Left forelimb (tissue), 1 donor: Measurements from ENCODE around the gene OLIG3.

ENCODE experiments used
- DNase-seq: peaks from one replicate; pipeline ENCODE4 v3.0.0-alpha.2; 2018; ENCODE audit warnings: low spot score

OLIG3 gene

DNA sequence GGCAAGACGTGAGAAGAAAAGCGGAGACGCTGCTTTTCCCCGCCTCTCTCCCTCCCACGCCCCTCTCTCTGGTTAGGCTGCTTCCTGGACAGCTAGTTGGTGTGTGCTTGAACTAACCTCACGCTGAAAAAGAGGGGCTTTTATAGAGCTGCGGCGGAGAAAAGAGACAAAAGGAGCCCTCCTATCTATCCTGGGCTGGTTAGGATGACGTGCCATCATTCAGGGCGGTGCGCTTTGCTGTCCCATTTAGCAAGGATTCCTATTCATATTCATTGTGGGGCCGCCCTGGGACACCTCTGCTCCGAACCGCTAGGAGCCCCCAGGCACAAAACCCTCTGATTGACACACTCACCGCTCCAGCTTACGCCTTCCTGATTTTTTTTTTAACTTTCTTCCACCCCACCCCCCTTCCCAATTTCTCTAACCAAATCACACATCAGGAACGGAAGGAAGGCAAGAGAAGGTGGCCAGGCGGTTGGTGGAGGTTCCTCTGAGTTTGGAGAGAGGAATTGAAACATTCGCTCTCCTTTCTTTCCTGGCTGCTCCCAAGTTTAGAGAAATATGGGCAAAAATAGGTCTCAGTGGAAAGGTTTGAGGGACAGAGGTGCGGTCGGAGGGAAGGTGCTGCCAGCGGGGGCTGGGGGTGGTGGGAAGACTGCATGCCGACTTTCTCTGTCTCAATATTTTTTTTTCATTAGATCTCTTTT is at the start of gene OLIG3:
Gene OLIG3, minus strand, starts transcription at position 114 of the 707 bp plus-strand sequence. CDS start 224 bp downstream, outside the sequence.
- no peak for DNase-seq

DNA sequence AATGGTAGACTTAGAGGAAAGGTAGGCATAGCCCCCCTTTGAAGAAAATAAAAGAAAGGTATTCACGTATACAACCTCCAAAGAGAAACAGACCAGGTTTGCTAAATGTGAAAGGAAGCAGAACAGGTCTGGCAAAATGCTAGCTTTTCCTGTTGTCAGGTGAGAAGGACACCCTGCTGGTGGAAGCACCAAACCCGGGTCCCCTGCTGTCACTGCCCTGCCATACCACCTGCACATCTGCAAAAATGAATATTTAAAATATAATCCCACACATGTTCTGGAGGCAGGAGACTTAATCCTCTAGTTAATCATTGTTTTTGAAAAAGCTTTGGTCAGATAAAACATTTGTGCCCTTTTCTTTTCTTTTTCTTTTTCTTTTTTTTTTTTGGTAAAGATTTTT is 48.9 kb upstream of the OLIG3 start:
- no peak for DNase-seq

DNA sequence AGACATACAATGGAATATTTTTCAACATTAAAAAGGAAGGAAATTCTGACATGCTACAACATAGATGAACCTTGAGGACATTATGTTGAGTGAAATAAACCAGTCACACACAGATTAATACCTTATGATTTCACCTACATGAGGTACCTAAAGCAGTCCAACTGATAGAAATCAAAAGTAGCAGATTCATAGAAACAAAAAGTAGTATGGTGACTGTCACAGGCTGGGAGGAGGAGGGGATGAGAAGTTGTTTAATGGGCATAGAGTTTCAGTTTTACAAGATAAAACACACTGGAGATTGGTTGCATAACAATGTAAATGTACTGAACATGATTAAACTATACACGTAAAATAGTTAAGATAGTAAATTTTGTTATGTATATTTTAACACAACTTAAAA is 48.5 kb upstream of the OLIG3 start:
- no peak for DNase-seq

DNA sequence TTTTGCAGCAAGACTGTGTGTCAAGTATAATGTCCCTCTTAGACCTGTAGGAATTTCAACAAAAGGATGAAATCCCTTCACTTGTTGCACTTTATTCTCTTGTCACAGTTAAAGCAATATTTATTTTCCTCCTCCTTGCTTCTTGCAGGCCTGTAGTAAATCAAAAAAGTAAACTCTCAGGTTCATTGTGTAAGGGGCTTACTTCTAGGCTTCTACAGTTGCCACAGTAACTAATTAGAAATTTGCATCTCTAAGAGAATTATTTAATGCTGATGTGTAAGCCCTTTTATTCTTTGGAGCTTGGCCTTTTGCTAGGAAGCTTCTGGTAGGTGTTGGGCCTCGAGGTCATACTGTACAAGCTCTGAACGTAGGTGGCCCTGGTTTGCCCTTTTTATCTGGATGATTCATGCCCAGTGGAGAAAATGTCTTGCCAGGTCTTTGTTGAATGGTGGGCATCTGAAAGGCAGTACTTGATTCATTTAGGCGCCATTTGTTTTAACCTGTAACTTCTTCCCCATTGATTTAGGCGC is 47.4 kb upstream of the OLIG3 start:
- DNase-seq = no peak

DNA sequence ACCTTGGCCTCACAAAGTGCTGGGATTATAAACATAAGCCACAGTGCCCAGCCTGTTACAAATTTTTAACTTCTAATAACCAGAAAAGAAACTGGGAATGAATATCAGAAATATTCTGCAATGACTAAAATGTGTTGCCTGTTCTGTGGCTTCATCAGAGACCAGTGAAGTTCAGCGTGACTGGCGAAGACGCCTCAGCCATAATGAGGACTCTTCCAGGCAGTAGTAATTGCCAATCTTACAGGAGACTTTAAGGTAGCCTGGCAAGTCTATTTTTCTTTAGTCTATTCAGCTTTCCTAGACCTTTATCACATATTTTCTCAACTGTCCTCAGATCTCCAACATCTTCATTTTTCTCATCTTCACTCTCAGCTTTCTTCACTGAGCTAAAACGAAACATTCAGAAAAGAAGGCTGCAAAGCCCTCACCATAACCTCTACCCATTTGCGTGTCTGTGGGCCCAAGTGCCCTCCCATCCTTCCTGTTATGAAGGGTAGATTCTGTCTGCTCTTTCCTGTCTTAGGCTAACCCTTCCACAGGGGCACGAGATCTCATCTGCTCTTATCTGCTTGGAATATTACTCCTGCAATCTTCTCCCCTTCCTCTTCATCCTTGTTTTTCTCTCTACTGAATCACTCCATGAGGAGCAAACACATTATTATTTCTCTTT is 42.0 kb upstream of the OLIG3 start:
- DNase-seq = no peak

DNA sequence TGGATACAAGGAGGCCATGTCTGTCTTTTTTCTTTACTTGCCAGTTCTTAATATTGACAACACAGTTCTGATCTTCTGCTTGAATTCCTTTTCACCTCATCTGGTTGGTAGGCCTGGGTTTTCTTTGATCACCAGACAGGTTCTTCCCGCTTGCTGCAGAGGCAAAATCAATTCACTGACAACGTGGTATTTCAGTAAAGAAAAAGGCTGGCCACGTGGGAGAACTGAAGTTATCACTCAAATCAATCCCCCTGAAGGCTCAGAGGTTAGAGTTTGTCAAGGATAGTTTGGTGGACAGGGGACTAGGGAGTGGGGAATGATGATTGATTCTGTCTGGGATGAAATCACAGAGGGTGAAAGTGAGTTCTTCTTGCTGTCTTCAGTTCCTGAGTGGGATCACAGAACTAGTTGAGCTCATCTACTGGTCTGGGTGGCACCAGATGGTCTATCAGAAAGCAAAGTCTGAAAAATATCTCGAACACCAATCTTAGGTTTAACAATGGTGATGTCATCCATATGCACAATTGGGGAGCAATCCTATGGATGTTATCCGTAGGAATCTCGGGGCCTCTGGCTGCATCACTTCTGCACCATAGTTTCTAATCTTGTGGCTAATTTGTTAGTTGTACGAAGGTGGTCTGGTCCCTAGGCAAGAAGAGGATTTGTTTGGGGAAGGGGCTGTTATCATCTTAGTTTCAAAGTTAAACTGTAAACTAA is 37.3 kb upstream of the OLIG3 start:
- DNase-seq = no peak

DNA sequence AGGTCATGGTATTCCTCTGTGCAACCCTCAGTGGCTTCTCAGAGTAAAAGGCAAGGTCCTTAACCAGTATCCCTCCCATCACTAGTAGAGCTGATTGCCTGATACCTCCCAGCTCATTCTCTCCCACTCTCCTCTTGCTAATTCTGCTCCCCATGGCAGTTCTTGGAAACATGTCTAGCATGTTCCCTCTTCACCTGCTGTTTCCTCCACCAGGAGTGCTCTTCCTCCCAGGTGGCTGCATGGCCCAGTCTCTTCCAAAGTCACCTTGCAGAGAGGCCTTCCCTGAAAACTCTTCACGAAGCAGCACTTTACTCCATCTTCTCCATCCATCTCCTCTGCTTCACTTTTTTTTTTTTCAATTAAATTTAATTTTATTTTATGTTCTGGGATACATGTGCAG is 36.2 kb upstream of the OLIG3 start:
- no peak for DNase-seq

DNA sequence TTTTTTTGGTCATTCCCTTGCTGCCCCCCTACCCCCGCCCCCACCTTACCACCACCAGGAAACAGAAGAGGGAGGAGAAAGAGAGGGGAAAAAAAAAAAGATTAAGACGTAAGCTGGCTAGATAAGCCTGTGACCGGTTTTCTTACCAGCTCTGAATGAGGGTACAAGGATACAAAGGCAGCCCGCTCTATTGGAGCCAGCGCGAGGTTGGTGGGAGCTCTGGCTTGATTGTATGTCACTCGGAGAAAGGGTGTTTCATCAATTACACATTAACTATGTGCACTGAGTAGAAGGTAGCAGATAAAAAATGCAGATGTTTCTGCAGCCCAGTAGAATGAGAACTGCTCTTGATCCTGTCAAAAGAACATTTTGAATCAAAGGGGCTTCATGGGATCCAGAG is 28.6 kb upstream of the OLIG3 start:
- no peak for DNase-seq

DNA sequence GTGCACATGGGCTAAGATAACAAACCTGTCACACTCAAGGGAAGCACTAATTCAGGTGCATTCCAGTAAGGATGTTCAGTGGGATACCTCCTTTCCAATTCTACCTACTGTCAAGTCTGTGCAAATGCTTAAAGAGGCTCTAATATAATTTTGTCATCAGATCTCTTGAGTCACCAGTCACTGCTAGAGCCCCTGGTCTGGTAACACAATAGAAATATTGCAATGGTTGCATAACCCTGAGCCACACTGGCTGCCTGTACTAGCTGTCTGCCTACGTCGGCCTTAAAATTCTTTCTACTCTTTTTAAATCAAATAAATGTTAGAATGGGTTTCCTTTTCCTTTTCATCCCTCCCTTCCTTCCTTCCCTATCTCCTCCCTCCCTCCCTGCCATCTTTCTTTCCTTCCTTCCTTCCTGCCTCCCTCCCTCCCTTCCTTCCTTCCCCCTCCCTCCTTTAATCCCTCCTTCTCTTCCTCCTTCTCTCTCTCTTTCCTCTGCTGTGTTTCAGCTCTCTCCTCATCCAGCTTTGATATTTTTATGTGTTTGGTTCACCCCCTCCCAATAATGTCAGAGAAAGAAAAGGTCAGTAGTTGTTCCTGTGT is 28.1 kb upstream of the OLIG3 start:
- DNase-seq = no peak

DNA sequence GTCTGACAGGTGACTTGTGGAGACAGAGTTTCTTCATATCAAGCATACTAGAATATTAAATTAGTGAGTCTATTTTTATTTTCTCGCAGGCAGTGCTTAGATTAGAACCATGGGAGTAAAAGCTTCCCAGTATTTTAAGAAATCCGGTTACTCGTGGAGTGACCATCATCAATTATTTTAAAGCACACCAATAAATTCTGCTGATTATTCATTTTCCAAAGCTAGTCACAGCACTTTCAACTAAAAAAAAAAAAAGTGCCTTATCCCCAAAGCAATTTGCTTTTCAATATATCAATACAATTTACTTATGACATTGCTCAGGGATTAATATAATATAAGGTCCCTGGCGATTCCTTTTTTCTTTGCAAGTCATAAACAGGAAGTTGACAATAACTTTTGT is 26.3 kb upstream of the OLIG3 start:
- no peak for DNase-seq

DNA sequence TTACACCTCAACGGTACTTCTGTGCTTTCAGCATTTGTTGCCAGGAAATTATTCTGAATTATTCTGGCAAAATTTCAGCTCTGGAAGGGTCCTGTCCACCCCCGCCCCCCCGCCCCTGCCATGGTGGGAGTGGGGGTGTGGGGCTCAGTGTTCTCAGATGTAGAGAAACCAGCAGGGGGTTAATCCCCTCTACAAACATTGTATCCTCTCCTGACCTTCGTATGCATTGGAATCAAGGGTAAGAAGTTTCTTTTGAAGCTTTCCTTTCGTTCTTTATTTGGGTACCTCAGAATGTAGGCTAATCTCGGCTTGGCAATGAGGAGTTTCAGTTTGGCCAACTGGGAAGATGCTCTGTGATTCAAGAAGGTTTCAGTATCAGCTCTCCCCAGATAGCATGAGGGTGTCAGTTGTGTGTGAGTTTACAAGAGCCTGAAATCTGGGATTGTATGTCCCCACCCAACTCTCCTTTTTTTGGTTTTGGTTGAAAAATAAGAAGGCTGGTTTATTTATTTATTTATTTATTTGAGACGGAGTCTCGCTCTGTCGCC is 25.5 kb upstream of the OLIG3 start:
- DNase-seq = no peak

DNA sequence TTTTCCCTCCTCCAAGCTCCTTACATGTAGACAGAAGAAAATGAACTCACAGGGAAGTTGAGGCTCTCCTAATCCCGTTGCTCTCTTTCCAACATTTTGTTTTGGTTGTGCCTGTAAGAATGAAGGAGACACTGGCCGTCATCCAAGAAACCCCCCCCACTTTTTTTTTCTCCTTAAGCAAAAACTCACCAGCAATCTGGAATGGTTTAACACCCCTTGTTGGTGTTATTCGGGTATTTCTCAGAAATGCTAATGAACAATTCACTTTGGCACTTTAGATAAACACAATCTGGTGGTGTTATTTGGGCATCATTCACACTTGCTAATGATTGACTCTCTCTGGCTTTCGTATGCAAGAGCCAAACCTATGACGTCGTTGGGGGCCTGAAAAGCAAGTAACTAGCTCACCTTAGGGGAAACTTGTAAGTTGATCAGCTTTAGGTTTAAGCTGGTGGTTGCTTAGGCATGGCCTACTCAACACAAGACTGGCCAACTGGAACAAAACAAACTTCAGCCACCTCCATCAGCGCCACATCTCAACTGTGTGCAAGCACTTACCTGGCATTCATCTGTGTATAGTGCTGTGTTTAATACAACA is 24.3 kb upstream of the OLIG3 start:
- DNase-seq = no peak

DNA sequence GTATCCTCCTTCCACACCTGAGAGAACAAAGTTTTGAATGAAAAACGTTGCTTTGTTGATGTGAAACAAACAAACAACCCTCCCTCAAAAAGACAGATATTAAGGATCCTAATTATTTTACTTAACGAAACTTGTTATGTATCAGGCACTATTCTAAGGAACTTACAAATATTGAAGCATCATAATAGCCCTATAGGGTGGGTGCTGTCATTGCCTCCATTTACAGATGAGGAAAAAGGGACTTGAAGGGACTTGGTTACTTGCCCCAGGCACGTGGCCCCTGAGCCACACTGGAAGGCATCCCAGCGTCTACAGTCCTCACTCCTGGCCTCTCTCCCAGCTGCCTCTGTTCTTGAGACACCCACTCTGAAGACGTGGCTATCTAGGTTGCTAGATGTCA is 20.2 kb upstream of the OLIG3 start:
- no peak for DNase-seq

DNA sequence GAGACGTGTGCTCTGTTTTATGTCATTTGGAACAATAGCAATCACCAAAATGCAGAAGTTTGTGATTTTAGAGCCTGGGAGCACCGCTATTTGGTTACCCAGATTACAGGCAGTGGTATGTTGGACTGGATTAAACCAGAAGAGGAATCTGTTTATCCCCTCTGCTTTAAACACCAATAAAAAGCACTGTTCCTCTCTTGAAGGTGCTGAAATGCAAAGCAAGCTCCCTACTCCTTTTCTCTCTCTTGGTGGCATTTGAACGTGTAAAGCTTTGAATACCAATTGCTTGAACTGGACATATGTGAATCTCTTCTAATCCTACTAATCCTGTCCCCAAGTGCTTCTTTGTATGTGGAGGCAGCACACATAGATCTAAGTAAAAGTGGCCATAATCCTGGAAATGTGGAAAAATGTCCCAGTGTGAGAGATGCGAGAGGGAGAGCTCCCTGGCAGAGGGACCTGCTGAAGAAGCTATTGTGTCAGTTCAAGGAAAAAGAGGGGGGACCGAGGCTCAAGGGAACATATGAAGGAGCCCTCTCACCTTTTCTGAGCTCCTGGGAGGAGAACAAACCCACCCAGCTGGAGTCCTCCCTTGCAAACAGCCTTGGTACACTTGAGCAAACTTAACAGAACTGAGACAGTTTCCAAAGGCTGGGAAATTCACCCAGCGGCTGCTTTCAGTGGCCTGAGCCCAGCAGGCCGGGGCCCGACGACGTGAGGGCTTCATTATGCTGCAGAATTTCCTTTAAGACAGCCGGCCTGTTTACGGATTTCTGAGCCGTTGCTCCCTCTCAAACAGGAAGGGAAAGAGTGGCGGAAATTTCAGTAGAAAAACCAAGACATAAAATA is 18.8 kb upstream of the OLIG3 start:
- DNase-seq = no peak

DNA sequence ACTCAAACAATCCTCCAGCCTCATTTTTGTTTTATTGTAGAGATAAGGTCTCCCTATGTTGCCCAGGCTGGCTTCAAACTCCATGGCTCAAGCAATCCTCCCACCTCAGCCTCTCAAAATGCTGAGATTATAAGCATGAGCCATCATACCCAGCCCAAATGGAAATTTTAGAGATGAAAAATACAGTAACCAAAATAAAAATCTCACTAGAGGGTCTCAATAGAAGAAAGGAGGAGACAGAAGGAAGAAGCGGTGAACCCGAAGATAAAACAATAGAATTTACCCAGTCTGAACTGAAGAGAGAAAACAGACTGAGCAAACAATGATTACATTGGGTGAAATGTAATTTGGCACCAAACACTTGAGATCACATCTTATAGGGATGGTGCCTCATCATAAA is 16.7 kb upstream of the OLIG3 start:
- DNase-seq = no peak

DNA sequence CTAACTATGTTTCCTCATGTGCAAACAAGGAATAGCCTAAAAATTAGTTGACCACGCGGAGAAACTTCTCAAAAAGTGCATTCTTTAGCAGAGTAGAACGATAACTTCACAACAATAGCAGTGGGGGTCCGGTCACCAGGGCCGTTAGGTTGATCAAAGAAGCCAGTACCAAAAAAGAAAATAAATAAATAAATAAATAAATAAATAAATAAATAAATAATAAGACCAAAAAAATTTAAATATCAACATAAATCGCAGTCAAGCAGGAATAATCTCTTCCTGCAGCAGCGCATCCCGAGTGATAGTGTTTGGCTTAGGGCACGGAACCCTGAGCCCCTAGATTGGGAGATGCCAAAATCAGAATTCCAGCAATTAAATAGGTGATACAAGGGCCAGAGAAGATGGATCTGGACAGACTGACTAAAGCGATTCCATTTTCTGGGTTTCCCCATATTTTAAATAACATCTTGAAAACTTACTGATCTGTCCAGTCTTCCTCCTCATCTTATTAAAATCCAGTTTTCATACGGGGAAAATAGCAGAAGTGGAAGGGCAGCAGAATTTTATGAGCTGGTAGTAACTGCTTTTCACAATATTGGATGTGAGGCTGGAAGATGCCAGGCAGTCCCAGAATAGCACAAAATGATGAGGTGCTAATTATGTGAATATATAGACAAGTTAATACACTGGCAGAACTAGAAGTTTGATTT is 4.4 kb upstream of the OLIG3 start:
- no peak for DNase-seq

DNA sequence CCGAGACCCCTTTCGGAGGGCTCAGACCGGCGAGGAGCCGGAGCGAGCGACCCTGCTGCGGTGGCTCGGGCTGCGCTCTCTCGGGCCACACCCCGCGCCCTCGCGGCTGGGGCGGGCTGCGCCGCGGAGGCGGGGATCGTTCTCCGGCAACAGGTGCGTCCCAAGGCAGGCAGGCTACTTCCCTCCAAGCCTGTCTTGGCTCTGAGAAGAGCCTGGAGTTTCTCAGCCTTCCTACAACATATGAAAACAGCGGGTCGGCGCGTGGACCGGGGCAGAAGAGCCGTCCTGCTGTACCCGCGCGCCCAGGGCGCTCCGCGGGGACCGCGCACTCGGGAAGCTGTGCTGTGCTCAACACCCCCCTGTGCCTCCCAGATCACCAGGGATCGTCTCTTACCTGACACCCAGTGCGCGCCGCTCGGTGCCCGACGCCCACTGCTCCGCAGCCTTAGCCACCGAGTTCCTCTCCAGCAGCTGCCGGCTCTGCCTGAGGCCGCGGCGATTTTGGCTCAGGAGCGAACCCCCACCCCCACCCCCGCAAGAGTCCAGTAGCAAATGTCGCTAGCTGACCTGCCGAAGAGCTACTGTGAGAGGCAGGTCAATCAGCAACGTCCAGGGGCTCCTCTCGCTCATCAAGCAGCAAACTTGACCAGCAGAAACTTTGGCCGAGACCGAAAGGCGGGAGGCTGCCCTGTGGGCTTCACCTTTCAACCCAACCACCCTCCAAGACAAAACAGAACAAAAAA is 3.7 kb upstream of the OLIG3 start:
- no peak for DNase-seq

DNA sequence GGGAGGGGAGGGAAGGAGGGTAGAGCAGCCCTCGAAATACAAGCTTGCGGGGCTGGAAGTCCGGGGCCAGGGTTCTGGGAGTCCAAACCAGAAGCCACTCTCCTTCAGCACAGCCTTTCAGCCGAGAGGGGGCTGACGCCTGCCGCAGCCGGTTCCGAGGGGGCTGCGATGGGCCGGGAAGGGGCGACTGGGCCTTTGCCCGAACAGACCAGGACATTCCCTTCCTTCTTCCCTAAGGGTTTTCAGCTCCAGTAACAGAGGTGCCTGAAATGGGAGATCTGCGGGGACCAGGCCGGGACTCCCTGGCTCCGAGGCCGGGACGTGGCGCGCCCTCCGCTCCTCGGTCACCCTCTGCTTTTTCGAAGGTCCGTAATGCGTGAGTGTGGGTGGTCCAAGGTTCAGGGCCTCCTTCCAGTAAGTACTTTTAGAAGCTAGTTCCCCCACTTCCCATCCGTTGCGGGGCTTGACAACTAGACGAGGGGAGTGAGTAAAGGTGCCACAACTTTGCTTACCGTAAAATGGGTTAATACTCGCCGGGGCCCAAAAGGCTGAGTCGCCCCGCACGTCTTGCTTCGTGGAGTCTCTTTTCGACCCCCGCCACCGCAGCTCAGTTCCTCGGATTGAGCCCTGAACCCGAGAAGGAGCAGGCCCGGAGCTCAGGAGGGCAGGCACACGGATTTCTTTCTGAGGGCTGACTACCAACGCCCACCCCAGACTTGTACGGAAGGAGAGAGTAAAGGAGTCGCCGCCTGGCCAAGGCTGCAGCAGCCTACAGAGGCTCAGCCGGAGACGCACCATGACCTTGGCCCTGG is 2.9 kb upstream of the OLIG3 start:
- DNase-seq = no peak

DNA sequence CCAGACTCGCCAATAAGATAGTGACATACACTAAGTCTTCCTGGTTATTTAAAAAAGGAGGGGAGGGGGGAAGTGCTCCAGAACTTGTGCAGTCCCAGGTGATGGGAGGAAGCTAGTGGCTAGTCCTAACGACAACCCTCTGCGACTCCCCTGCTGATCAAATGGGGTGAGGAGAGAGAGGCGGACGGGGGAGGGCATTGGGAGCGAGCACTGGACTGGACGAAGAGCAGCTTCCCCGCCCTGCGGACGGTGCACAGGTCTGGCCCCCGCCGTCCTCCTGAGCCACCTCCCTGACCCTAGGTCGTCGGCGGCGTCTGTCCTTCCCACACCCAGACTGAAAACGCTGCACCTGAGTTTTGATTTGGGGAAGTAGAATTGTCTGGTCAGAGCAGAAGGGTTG is 2.2 kb upstream of the OLIG3 start:
- no peak for DNase-seq
